ENCODE measurements around the gene ALDH16A1. TPM values are rescaled to one million over a fixed set of nuclear protein-coding genes. Genes with fewer than 3 reads are reported as not detected.
A peak's percentile ranks its signal among the peaks of the same experiment; 100 is the strongest.

ALDH16A1 gene
- 1.9 TPM for polyA plus RNA-seq (2012; ENCODE audit: missing spikeins)

DNA sequence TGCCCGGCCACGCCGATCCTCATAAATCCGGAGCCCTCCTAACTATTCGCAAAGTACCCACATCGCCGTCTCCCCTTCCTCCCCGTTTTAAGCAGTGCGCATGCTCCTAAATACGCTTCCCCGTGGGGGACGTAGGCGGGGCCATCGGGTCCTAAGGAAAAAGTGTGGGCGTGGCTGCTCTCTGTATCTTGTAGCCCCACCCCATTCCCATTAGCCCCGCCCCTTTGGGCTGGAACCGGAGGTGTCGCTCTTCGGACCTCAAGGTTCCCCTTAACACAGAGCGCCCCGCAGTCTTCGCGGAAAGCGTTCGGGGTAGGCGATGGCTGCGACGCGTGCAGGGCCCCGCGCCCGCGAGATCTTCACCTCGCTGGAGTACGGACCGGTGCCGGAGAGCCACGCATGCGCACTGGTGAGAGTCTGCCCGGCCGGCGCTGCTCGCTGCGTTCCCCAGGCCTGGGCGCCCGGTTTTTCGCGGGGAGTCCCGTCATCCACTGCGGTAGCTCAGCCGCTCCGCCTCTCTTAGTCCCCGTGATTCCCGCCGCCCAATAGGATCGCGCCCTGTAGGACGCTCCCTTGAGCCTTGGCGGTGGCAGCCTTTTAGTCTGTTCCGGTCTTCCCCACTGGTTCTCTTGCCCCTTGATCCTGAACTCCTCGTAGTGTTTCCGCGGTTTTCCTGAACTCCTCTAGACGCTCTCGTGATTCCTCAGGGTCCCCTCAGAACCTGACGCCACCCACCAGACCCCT lies at the start of gene ALDH16A1:
Gene ALDH16A1 (plus strand): TSS at position 213 of the 744 bp plus-strand sequence. CDS start 107 bp downstream, at position 320.
- peak; percentile 90 for FAIRE-seq
- TF ChIP-seq POLR2A (IDR thresholded peaks at IDR 0.05; ENCODE audit: low read depth, low read length) (peak; percentile 96), POLR2AphosphoS5 (IDR thresholded peaks at IDR 0.05; ENCODE audit: low read depth, low read length) (peak; percentile 98), TAF1 (IDR thresholded peaks at IDR 0.05; ENCODE audit: borderline replicate concordance, low read depth, low read length) (peak; percentile 83)

DNA sequence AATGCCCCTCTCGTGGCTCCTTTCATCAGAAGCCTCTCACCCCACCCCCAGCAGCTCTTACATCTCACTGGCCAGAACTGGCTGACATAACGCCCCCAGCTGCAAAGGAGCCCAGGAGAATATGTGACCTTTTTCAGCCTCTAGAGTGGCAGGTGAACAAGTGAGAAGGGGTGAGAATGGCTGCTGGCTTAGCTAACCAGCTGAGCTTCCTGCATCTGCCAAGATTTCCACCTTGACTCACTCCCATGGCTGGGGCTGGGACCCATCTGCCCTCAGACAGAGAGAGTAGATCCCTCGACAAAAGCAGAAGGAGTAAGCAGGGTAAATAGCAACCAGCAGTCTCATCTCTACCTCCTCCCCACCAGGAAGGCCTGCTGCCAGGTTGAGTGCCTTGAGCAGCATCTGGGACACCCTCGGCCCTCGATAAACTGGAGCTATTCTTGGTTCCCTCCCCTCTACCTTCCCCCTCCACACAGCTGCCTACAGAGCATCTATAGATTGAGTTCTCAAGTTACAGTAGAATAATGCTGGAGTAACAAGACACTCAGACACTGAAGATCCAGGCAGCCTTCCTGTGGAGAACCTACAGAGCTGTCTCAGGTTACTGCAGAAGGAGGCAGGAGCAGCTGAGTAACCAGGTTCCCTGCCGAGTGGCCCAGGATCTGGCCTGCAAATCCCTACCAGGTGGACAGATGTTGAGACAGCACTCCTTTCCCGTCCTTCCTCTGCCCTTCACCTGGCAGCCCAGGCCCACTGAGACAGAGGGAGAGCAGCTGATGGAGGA lies 49.4 kb upstream of the ALDH16A1 start:
- TF ChIP-seq POLR2A (IDR thresholded peaks at IDR 0.05; ENCODE audit: low read depth, low read length) (no peak), TAF1 (IDR thresholded peaks at IDR 0.05; ENCODE audit: borderline replicate concordance, low read depth, low read length) (no peak)
- DNase-seq (ENCODE audit: insufficient read length) (no peak), FAIRE-seq (no peak)

More for the DNA sequence above, at the start of gene ALDH16A1:
- DNase-seq (ENCODE audit: insufficient read length), result peak; percentile 97

DNA sequence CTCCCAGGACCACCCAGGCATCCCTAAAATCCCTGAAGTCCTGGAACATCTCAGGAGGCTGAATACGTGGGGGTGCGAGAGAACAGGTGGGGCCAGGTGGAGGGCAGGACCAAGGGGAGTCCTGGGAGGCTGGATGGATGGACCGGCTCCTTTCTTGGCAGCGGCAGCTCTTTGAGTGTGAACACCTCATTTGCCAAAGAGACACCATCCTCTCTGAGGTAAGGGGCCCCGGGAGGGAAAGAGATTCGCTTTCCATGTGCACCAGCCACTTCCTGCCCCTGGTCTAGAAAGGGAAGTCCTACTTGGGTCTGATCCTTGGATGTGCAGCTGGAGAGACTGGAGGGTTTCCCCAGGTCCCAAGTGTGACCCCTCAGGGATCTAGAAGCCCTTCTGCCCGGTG lies 45.9 kb upstream of the ALDH16A1 start:
- TF ChIP-seq TAF1 (IDR thresholded peaks at IDR 0.05; ENCODE audit: borderline replicate concordance, low read depth, low read length) (no peak), POLR2AphosphoS5 (IDR thresholded peaks at IDR 0.05; ENCODE audit: low read depth, low read length) (no peak), POLR2A (IDR thresholded peaks at IDR 0.05; ENCODE audit: low read depth, low read length) (no peak)
- no peak for FAIRE-seq
- DNase-seq (ENCODE audit: insufficient read length), result peak; percentile 13

DNA sequence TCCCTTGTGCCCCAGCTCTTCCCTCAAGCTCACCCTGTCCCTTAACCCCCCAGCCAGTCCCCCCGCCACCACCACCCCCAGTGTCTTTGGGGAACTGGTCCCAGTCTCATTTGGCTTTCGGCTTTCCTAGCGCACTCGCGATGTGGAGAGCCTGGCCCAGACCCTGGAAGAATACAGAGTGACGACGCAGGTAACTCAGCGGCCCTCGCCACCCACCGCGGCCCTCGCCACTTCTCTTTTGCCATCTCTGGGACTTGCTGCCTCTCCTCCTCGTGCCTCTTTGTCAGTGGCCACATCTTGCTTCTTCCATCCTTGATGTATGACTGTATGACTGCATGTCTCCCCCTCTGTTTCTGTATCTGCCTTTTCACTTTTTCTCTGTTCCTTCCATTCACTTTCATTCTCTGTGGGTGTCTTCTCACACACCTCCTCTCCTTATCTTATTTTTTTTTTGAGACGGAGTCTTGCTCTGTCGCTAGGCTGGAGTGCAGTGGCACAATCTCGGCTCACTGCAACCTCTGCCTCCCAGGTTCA lies 45.5 kb upstream of the ALDH16A1 start:
- DNase-seq (ENCODE audit: insufficient read length) (no peak), FAIRE-seq (no peak)
- no peak for TF ChIP-seq POLR2A (IDR thresholded peaks at IDR 0.05; ENCODE audit: low read depth, low read length)
- TF ChIP-seq POLR2AphosphoS5 (IDR thresholded peaks at IDR 0.05; ENCODE audit: low read depth, low read length), result no peak
- TF ChIP-seq TAF1 (IDR thresholded peaks at IDR 0.05; ENCODE audit: borderline replicate concordance, low read depth, low read length), result no peak

DNA sequence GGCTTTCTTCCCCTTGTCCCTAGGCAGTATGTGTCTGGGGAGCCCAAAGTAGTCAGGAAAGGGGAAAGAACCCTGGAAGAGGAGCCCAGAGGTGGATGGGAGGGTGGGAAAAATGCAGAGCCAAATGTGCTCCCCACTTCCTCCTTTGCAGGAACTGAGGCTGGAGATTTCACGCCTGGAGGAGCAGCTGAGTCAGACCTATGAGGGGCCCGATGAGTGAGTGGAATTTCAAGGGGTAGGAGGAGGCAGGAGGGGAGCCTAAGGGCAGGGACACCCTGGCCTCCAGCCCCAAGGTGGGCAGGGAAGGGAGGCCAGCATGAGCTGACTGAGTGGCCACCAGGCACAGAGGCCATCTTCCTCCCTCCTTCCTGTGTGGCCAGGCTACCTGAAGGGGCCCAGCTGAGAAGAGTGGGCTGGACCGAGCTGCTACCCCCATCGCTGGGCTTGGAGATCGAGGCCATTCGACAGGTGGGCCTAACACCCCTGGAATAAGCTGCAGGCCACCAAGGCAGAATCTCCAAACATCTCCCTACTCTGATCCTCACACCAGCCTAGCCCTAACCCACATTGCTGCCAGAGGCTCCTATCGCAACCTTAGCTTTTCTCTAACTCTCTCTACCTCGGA lies 44.1 kb upstream of the ALDH16A1 start:
- peak; percentile 64 for FAIRE-seq
- DNase-seq (ENCODE audit: insufficient read length), result no peak
- TF ChIP-seq TAF1 (IDR thresholded peaks at IDR 0.05; ENCODE audit: borderline replicate concordance, low read depth, low read length) (no peak), POLR2AphosphoS5 (IDR thresholded peaks at IDR 0.05; ENCODE audit: low read depth, low read length) (no peak), POLR2A (IDR thresholded peaks at IDR 0.05; ENCODE audit: low read depth, low read length) (no peak)

DNA sequence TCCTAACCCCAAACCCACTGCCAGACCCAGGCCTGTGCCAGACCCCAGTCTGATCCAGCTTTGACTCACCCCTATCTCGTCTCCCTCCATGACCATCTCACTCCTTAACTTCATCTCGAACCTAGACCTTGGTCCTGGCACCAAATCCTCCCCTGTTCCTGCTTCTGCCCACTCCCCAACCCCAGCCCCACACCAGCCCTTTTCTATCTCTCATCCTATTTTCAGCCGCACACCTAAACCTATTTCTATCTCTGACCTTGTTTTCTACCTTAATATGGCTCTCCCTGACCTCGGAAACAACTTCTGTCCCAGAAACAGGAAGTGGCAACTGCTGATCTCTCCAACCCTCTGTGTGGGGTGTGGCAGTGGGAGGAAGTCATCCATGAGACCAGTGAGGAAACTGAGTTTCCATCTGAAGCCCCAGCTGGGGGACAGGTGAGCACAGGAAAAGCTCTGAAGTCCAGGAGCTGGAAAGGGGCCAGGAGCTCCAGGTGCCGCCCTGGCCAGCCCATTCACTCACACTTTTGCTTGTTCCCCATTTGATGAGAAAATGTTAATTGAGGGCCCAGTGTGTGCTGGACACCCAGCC lies 43.5 kb upstream of the ALDH16A1 start:
- peak; percentile 91 for FAIRE-seq
- no peak for DNase-seq (ENCODE audit: insufficient read length)
- TF ChIP-seq POLR2A (IDR thresholded peaks at IDR 0.05; ENCODE audit: low read depth, low read length) (0 out of 2 replicates have a peak, but pooled peaks have one; percentile 23), TAF1 (IDR thresholded peaks at IDR 0.05; ENCODE audit: borderline replicate concordance, low read depth, low read length) (peak; percentile 34; the same call in 1 of the 2 replicates), POLR2AphosphoS5 (IDR thresholded peaks at IDR 0.05; ENCODE audit: low read depth, low read length) (no peak)

DNA sequence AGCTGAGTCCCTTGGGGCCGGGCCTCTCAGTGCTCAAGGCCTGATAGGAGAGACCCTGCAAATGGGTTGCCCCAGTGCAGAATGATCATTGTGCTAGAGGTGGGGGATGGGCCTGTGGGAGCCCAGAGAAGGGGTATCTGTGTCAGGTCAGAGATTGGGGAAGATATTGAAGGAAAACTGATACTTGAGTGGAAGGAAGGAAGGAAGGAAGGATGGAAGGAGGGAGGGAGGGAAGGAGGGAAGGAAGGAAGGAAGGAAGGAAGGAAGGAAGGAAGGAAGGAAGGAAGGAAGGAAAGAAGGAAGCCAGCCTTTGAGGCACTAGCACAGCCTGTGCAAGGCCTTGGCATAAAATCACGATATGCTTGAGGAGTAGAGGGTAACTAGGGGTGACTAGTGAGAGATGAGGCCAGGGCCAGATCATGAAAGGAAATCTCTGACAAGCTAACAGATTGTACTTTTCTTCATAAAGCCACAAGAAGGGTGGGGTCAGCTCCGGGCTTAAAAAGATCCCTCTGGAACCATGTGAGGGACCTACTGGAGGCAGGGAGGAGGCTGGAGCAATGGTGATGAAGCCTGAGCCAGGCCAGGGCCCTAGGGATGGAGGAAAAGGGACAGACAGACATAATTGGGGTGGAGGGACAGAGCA lies 41.2 kb upstream of the ALDH16A1 start:
- FAIRE-seq, result no peak
- TF ChIP-seq POLR2A (IDR thresholded peaks at IDR 0.05; ENCODE audit: low read depth, low read length), result no peak
- TF ChIP-seq TAF1 (IDR thresholded peaks at IDR 0.05; ENCODE audit: borderline replicate concordance, low read depth, low read length), result no peak
- no peak for TF ChIP-seq POLR2AphosphoS5 (IDR thresholded peaks at IDR 0.05; ENCODE audit: low read depth, low read length)

DNA sequence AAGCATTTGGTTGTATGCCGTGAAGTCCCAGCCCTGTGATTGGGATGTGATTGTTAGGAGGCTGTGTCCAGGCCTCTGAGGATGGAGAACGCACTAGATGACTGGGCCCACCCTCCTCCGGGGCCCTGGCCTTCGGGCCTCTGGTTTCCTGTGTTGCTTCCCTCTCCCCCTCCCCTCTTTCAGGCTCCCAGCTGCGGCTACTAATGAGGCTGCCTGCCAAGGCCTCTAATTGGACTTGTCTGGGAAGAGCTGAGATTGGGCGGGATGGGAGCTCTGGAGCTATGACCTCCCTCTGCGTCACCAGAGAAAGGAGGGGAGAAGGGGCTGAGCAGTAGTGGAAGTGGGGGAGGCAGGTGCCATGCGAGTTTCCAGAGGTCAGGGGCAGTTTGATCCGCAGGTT lies 39.7 kb upstream of the ALDH16A1 start:
- FAIRE-seq, result no peak
- DNase-seq (ENCODE audit: insufficient read length), result no peak

More for the DNA sequence above, 41.2 kb upstream of the ALDH16A1 start:
- no peak for DNase-seq (ENCODE audit: insufficient read length)

DNA sequence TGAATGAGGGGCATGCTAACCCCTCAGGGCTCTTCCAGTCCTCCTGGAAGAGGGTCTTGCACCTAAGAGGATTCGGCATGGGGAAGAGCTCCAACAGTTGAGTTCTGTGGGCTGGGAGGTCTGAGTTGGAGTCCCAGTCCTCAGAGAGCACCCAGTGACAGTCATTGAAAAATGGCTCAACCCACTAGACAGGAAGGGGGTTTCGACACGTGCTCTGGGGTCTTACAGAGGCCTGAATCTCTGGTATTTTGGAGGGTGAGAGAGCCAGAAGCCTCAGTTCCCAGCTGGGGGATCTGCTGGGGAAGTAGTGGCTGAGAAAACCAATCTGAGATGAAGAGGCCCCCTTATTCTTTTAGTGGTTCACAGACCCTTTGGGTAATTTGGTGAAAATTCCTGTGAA lies 38.8 kb upstream of the ALDH16A1 start:
- TF ChIP-seq POLR2AphosphoS5 (IDR thresholded peaks at IDR 0.05; ENCODE audit: low read depth, low read length) (no peak), TAF1 (IDR thresholded peaks at IDR 0.05; ENCODE audit: borderline replicate concordance, low read depth, low read length) (no peak), POLR2A (IDR thresholded peaks at IDR 0.05; ENCODE audit: low read depth, low read length) (no peak)
- no peak for DNase-seq (ENCODE audit: insufficient read length)
- no peak for FAIRE-seq

More for the DNA sequence above, 39.7 kb upstream of the ALDH16A1 start:
- TF ChIP-seq TAF1 (IDR thresholded peaks at IDR 0.05; ENCODE audit: borderline replicate concordance, low read depth, low read length), result no peak
- no peak for TF ChIP-seq POLR2A (IDR thresholded peaks at IDR 0.05; ENCODE audit: low read depth, low read length)
- TF ChIP-seq POLR2AphosphoS5 (IDR thresholded peaks at IDR 0.05; ENCODE audit: low read depth, low read length), result no peak

DNA sequence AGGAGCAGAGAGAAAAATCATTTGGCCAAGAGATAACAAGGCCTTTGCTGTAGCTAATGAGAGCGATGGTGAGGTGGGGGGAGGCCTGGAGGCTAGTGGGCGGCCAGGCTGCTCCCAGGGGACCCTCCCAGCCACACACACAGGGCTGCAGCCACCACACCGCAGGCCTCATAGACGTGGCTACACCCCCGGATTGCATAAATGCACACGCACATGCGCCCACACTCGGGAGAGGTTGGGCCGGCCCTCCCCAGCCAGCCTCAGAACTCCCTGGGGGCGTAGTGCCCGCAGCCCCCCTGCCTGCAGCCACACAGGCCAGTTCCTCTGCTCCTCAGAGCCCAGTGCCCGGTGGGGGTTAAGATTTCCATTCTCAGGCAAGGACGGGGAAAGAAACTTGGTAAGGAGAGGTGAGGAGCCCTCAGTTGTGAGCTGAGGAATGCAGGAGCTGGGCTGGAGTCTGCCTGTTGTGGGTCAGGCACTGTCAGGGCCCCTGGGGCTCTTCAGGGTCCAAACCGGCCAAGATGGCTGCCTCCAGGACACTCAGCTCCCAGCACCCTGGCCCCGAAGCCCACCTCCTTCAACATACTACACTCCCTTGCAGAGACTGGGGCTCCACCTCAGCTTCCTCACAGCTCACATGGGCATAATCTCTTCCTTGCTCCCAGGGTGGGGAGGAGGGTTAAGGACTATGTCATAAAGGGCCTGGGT lies 37.8 kb upstream of the ALDH16A1 start:
- no peak for TF ChIP-seq POLR2AphosphoS5 (IDR thresholded peaks at IDR 0.05; ENCODE audit: low read depth, low read length)
- no peak for TF ChIP-seq TAF1 (IDR thresholded peaks at IDR 0.05; ENCODE audit: borderline replicate concordance, low read depth, low read length)
- no peak for TF ChIP-seq POLR2A (IDR thresholded peaks at IDR 0.05; ENCODE audit: low read depth, low read length)
- no peak for DNase-seq (ENCODE audit: insufficient read length)
- peak; percentile 77 for FAIRE-seq

All from GM12892 (cell line).